HG02798 (cell line): ENCODE measurements around the gene INPP5D.
A peak's percentile ranks its signal among the peaks of the same experiment; 100 is the strongest.
"Not testable (repeated sequence)": the region's sequence is repeated elsewhere in the genome, so short reads cannot be mapped to it uniquely, and the experiment has no call there.

Experiments used
- ATAC-seq: cut with Tn5 transposase; IDR thresholded peaks from one replicate; pipeline ENCODE4 v1.9.1; 2021; ENCODE audit warnings: mild to moderate bottlenecking; ENCODE audit not compliant: unreplicated experiment, poor library complexity

Gene INPP5D

DNA sequence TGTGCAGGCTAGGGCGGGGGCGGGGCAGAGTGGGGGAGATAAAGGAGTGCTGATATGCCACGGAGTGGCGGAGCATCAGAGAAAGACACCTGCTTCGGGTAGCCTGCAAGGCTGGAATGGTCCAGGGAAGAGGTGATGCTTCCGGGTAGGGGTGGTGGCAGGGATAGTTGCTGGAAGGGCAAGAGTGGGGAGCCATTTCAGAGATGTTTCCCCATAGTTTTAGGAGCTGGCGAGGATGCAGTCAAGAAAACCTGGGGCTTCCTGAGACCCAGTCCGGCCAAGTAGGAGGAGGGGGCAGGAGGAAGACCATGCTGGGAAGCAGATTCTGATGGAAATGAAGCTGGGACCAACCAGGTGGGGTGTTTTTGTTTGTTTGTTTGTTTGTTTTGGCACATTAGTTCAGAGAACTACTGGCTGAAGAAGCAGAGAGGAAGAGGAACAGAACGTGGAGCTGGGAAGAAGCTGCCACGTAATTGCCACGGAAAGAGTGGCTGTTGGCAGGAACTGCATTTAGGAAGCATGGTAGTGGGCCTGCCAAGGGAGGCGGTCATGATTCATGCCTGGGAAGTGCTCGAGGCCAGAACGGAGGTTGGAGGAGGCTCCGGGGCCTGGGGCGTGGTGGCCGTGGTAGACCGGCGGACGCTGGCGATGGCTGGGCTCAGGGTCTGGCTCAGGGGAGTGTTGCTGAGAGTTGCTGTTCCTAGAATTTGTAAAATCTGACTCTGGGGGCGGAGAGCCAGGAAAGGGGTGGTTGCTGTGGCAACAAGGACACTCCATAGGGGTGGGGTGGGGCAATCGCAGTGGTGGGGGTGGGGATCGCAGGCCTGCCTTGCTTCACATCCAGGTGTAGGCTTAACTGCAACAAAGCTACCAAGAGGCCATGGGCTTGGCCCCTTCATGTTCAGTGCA, 8.6 kb upstream of the INPP5D start:
- ATAC-seq = no peak

DNA sequence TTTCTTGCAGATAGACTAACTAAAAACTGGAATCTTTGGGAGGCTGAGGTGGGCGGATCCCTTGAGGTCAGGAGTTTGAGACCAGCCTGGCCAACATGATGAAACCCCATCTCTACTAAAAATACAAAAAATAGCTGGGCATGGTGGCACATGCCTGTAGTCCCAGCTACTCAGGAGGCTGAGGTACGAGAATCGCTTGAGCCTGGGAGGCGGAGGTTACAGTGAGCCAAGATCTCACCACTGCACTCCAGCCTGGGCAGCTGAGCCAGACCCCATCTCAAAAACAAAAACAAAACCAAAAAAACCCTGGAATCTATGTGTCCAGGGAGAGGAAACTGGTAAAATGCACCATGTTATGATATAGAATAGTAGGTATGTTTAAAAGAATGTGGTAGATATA, 7.6 kb upstream of the INPP5D start:
- ATAC-seq = not testable (repeated sequence)

GRCh38 chr2:233053928-233054784, 6.0 kb upstream of the INPP5D start:
- ATAC-seq = peak; percentile 59

DNA sequence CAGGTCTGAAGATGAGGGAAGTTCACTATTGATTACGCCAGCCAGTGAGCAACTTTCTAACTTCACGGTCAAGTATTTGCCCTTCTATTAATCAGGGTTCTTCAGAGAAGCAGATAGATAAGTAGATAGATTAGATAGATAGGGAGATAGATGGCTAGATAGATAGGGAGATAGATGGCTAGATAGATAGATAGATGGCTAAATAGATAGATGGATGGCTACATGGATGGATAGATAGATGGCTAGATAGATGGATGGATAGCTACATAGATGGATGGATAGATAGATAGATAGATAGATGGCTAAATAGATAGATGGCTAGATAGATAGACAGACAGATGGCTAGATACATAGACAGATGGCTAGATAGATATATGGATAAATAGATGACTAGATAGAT, 4.8 kb upstream of the INPP5D start:
- no peak for ATAC-seq

DNA sequence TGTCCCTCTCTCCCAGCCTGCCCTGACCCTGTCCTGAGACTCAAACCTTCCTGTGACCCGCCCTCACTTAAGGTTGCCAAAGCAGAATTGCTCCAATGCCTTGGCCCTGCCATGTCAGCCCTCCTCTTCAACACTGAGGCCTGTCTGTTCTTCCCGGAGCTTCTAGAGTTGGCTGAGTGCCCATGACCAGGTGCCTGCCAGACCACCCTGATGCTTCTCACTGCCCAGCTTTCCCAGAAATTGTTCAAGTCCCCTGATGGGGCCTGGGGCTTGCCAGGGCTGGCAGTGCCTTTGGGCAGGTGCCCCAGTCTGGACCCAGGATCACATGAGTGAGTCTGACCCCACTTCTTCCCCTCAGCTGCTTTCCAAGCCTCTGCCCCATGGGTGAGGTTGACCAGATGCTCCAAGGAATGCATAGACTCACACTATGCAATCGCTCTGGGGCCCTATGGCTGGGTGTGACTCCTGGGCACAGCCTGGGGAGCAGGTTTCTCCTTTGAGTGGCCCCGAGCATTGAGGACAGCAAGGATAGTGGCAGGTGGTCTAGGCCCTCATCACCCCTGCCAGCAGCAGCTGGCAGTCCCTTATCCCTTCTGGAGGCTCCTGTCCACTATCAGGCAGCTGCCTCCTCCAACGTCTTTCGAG, 3.1 kb upstream of the INPP5D start:
- no peak for ATAC-seq

GRCh38 chr2:233058717-233059546, 1.2 kb upstream of the INPP5D start:
- no peak for ATAC-seq

- ATAC-seq = no peak
These were observed 670 bp upstream of the INPP5D start for GRCh38 chr2:233059547-233059796.

GRCh38 chr2:233060501-233060979, 398 bp downstream of the INPP5D start:
- no peak for ATAC-seq

GRCh38 chr2:233060980-233061590, 943 bp downstream of the INPP5D start:
- peak; percentile 20 for ATAC-seq

GRCh38 chr2:233061591-233062450, 1.7 kb downstream of the INPP5D start:
- ATAC-seq = peak; percentile 42

DNA sequence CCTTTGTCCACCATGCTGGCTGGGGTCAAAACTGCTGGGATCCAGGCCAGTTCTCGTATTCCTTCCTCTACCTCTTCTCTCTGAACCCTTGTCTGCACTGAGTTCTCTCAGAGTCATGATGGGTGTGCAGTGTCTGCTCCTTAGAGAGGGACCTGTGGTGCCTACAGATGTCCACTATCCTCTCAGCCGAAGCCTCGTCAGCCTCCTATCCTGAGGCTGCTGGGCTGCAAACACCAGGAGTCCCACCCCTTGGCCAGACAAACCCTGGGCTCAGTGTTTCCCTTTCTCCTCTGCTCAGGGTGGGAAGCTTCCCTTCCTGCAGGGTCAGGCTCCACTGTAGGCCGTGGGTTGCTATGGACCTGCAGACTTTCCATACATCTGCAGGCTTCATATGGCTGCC, 2.3 kb downstream of the INPP5D start:
- ATAC-seq = no peak

DNA sequence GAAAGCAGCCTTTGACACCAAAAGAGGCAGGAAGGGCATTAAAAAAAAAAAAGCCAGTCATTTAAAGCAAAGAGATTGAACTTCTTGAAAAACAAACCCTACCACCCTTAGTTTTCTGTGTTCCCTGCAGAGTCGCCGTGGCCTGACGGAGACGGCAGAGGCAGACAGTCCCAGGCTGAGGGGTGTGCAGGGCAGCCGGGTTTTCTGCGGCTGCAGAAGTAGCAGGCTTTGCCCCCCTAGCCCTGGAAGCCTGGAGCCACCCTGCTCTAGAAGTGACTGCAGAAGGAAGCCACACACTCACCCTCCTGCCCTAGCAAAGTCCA, 2.8 kb downstream of the INPP5D start:
- ATAC-seq = no peak

DNA sequence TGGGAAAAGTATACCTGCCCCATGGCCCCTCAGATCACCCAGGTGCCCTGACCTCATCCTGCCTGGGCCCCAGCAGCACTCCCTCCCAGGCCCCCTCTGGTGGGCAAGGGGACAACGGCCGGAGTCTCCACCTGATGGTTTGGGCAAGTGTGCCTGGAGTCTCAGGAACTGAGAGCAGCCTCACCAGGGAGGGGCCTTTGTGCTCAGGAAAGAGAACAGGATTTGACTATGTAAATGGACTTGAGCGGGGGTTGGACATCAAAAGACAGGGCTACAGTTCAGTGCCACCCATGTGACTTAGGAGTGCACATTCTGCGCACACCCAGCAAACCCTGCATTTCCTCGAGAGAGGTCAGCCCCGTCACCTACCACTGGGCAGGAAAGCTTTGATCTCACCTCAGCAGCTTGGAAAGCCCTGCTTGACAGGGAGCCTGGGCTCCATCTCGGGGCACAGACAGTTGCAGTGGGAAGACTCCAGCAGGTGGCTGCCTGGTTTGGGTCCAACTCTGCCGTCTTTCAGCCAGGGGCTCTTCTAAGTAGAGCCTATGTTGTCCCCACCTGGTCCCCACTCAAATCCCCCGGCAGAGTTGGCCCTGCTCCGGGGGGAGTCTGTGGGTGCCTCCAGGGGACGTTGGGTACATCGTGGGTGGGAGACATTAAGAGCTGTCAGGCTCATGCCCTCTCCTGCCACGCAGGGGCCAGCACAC, 3.3 kb downstream of the INPP5D start:
- peak; percentile 57 for ATAC-seq

DNA sequence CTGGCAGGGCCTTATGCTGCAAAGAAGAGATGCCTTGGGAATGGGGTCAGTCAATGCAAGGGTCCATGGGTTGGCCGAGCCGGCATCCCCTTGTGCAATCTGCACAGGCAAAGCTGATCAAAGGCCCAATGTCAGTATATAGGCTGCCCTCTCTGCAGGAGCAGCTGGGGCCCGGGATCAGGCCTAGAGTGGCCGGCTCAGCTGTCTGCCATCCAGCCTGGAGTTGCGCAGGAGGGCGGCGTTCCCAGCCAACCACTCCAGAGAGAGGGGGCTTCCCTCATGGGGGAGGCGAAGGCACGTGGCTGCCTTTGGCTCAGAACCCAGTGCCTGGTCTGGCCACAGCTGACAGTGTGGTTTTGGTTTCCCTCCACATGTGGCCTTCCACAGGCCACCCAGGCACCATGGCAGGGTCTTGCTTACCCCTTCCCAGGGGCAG, 3.9 kb downstream of the INPP5D start:
- no peak for ATAC-seq

- ATAC-seq = no peak
These were observed 4.5 kb downstream of the INPP5D start for GRCh38 chr2:233064530-233065199.

DNA sequence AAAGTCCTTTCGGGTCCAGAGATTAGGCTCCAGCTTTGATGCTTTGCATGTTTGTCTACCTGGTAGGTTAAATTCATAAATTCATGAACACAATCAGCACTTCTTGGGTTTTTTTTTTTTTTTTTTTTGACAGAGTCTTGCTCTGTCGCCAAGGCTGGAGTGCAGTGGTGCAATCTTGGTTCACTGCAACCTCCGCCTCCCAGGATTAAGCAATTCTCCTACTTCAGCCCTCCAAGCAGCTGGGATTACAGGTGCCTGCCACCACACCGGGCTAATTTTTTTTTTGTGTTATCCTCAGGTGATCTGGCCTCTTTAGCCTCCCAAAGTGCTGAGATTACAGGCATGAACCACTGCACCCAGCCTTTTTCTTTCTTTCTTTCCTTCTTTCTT, 5.1 kb downstream of the INPP5D start:
- ATAC-seq = not testable (repeated sequence)

DNA sequence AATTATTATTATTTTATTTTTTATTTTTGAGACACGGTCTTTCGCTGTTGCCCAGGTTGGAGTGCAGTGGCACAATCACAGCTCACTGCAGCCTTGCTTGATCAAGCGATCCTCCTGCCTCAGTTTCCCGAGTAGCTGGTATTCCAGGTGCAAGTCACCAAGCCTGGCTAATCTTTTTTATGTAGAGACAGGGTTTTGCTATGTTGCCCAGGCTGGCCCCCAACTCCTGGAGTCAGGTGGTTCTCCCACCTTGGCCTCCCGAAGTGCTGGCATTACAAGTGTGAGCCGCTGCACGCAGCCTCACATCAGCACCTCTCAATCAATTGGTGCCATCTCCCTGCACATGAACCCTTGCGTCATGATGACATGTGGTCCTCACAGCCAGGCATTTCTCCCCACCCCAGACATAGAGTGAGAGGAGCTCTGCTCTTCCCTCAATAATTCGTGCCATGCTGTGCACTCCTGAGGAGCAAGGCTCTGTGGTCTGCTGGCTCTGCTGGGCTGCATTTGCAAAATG, 5.9 kb downstream of the INPP5D start:
- ATAC-seq = no peak
